AG04449 (cell line): ENCODE measurements around the gene ALPK3.

ENCODE experiments used
- CTCF ChIA-PET: fragments of 350-600 bp; formaldehyde crosslinking; extraction: SDS; loops from one replicate; lab custom pipeline; 2021; ENCODE audit warnings: antibody characterized with exemption; lab: Yijun Ruan, JAX
- POLR2A ChIA-PET: fragments of 400-600, 350-600 bp; formaldehyde crosslinking; extraction: SDS; loops from one replicate; lab custom pipeline; 2020; ENCODE audit warnings: antibody characterized with exemption, inconsistent platforms; lab: Yijun Ruan, JAX
- DNase-seq: peaks from one replicate; pipeline ENCODE4 v3.0.0-alpha.2; 2010; ENCODE audit warnings: low read depth, low spot score
- H3K4me3 ChIP-seq: 2 replicates; pipeline ENCODE4 v1.5.1; 2011; ENCODE audit warnings: low read depth, mild to moderate bottlenecking, control low read depth, low read length
- CTCF ChIP-seq: IDR thresholded peaks from one replicate; pipeline ENCODE4 v1.5.1; 2011; ENCODE audit warnings: mild to moderate bottlenecking, moderate library complexity, low read length, control low read depth, inconsistent platforms; ENCODE audit not compliant: insufficient read depth; ENCODE audit errors: missing control alignments

Gene ALPK3

GRCh38 chr15:84804005-84804900, 12.9 kb upstream of the ALPK3 start:
- no peak for DNase-seq
- no peak overlapping the region for H3K4me3 ChIP-seq
- TF ChIP-seq CTCF = no peak
- ChIA-PET CTCF (no interaction called here), POLR2A (no interaction called here)

GRCh38 chr15:84805221-84805620, 11.9 kb upstream of the ALPK3 start:
- CTCF ChIA-PET = interaction anchor here (1.1 kb wide), 1 partner anchor 218 kb away, joined by 3 read pairs; no protein-coding TSS in a partner anchor
- no peak for TF ChIP-seq CTCF
- H3K4me3 ChIP-seq = no peak overlapping the region
- DNase-seq = no peak
- POLR2A ChIA-PET = no interaction called here

- ChIA-PET CTCF (interaction anchor here (0.7 kb wide), 1 partner anchor 15 kb away, joined by 3 read pairs; no protein-coding TSS in a partner anchor), POLR2A (no interaction called here)
- no peak for TF ChIP-seq CTCF
- DNase-seq = no peak
- no peak overlapping the region for H3K4me3 ChIP-seq
Measured at GRCh38 chr15:84807228-84807627, 9.9 kb upstream of the ALPK3 start.

- POLR2A ChIA-PET = interaction anchor here (0.7 kb wide), 1 partner anchor 210 kb away, joined by 3 read pairs; no protein-coding TSS in a partner anchor
- TF ChIP-seq CTCF = no peak
- no peak overlapping the region for H3K4me3 ChIP-seq
- CTCF ChIA-PET = interaction anchor here (1.1 to 1.2 kb wide), 2 partner anchors 33 to 223 kb away, joined by 3 read pairs; no protein-coding TSS in a partner anchor
- DNase-seq = no peak
Measured at GRCh38 chr15:84810073-84810840, 6.9 kb upstream of the ALPK3 start.

GRCh38 chr15:84811151-84811550, 6.0 kb upstream of the ALPK3 start:
- no peak for DNase-seq
- CTCF ChIA-PET = interaction anchor here (1.1 to 1.5 kb wide), 3 partner anchors 20 to 224 kb away, joined by 3 read pairs; no protein-coding TSS in a partner anchor

More at GRCh38 chr15:84811151-84811550, 6.0 kb upstream of the ALPK3 start:
- POLR2A ChIA-PET = no interaction called here
- no peak for TF ChIP-seq CTCF
- no peak overlapping the region for H3K4me3 ChIP-seq
